Gastroesophageal sphincter (tissue), 4 donors: ENCODE results near the gene SLC9A3. TPM values are rescaled to one million over a fixed set of nuclear protein-coding genes. Genes with fewer than 3 reads are reported as not detected.

Source experiments
- ATAC-seq: fragments of 150-250 bp; one replicate; pipeline ENCODE4 v1.9.1; 2016; ENCODE audit warnings: mild to moderate bottlenecking, moderate library complexity
- H3K27ac ChIP-seq, 4 donors: fragments of 200-600 bp; sonication (generic) in 3 of 4; 1 replicate in 3 of 4; 2 replicates in 1 of 4; pipeline ENCODE4 v1.5.1; 2016 to 2019
- H3K27me3 ChIP-seq: fragments of 200-600 bp; sonication (generic); one replicate; pipeline ENCODE4 v1.5.1; 2019
- H3K36me3 ChIP-seq, 2 donors: fragments of 200-600 bp; sonication (generic); one replicate each; pipeline ENCODE4 v1.5.1; 2019; ENCODE audit warnings: control low read depth in 1 of 2
- H3K4me1 ChIP-seq, 3 donors: fragments of 200-600 bp; sonication (generic); 1 replicate in 2 of 3; 2 replicates in 1 of 3; pipeline ENCODE4 v1.5.1; 2016 to 2019; ENCODE audit warnings: control low read depth in 2 of 3
- H3K4me3 ChIP-seq, 2 donors: fragments of 200-600 bp; sonication (generic); one replicate each; pipeline ENCODE4 v1.5.1; 2019; ENCODE audit warnings: mild to moderate bottlenecking in 1 of 2, moderate library complexity in 1 of 2
- H3K9me3 ChIP-seq, 3 donors: fragments of 200-600 bp; sonication (generic); one replicate each; pipeline ENCODE4 v1.5.1; 2017 to 2019; ENCODE audit warnings: control low read depth in 2 of 3
- EP300 ChIP-seq: sonication (generic); formaldehyde crosslinking; IDR thresholded peaks from one replicate; pipeline ENCODE4 v1.6.1; 2017; ENCODE audit warnings: antibody characterized with exemption, mild to moderate bottlenecking
- POLR2A ChIP-seq, 2 donors: fragments of 450-650 bp; IDR thresholded peaks; one replicate each; pipeline ENCODE4 v1.6.1; 2017; ENCODE audit warnings: antibody characterized with exemption in 2 of 2, mild to moderate bottlenecking in 2 of 2, moderate library complexity in 1 of 2
- POLR2AphosphoS5 ChIP-seq: sonication (generic); formaldehyde crosslinking; IDR thresholded peaks from one replicate; pipeline ENCODE4 v1.6.1; 2017; ENCODE audit warnings: antibody characterized with exemption
- WGBS, 2 donors: methylation state at CpG; one replicate each; pipeline ENCODE4 v1.1.5; 2018; ENCODE audit warnings: low coverage in 1 of 2; 5-methylcytosine and 5-hydroxymethylcytosine counted together
- total RNA-seq, 4 donors: library from RNA; depleted of rRNA; stranded (reverse); fragments of >200 nt; gene quantifications; one replicate each; pipeline ENCODE4 v1.1.0, GENCODE V29; 2016
- TF ChIP-seq, protein P1 (sequence below), 4 experiments: fragments of 200-600 bp in 2 of 4; fragments of 450-650 bp in 2 of 4; sonication (generic) in 1 of 4; IDR thresholded peaks; one replicate each; pipeline ENCODE4 v1.5.1; 2017 to 2019; ENCODE audit warnings: antibody characterized with exemption in 4 of 4, mild to moderate bottlenecking in 2 of 4, moderate library complexity in 2 of 4

Gene SLC9A3
- total RNA-seq, 4 donors from 2014 or later: 2.6 to 3.9 (median 2.8) TPM

DNA sequence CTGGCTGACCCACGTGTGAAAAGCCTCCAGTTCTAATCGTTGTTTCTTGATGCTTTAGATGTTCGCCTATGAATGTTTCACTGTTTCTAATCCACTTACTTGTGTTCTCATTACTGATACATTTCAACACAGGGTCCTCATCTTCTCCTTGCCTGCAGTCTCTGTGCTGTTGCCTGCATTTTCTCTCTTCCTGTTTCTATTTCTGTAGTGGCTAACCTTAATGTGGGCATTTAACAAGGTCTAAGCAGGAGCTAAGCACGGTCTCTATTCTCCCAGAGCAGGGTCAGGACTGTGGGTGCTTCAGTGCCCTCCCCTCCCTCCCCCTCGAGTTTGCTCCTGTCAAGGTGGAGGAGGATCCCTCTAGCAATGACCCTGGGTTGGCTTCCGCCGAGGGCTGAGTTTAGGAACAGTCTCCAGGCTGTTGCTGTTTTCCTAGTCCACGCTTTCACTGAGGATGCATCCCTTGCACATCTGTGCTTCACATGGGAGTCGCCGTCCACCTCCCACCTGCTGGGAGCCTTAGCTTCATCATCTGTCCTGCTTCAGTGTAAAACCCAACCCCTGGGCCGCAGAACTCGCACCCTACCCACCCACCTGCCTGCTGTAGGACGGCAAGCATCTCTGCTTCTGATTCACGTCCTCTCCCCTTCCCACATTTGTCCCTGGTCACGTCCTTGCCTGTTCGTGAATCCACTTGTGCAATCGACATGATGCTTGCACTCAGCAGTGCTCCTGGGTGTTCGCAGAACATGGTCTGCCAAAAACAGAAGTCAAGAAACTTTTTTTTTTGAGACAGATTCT is 83.6 kb downstream of the SLC9A3 start:
- 66 to 77% methylated on average over 6 to 12 of the region's 18 CpGs for WGBS, 2 donors
- ATAC-seq: no peak
- H3K27me3 ChIP-seq: peaks cover 25% of the 10 kb centered on the region

DNA sequence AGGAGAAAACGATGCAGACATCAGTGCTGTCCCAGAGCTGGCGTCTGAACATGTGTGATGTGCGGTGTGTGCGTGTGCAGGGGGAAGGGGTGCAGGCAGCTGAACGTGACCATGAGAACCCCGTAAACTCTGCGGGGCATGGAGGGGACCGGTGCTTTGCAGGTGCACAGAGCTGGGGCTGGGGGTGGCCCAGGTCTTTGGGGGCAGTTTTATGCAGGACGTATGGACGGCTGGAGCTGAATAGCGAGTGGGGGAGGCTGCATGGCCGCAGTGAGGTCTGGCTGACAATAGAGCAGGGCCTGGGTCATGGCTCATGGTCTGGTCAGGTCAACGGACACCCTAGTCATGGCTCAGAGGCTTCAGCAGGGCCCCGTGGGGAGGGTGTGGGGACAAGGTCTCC is 84.6 kb downstream of the SLC9A3 start:
- Histone ChIP-seq H3K36me3 (no peaks in the 10 kb centered on the region), H3K4me3 (no peak overlapping the region), H3K27me3 (peaks cover 33% of the 10 kb centered on the region), H3K27ac (no peak overlapping the region), H3K4me1 (peaks cover 0 to 24% (median 15%) of the 10 kb centered on the region in 3 donors), H3K9me3 (no peaks in the 10 kb centered on the region)
- TF ChIP-seq EP300 (no peak), POLR2A (IDR thresholded peaks at IDR 0.05) (no peak), POLR2AphosphoS5 (no peak)
- TF ChIP-seq, protein P1, sequence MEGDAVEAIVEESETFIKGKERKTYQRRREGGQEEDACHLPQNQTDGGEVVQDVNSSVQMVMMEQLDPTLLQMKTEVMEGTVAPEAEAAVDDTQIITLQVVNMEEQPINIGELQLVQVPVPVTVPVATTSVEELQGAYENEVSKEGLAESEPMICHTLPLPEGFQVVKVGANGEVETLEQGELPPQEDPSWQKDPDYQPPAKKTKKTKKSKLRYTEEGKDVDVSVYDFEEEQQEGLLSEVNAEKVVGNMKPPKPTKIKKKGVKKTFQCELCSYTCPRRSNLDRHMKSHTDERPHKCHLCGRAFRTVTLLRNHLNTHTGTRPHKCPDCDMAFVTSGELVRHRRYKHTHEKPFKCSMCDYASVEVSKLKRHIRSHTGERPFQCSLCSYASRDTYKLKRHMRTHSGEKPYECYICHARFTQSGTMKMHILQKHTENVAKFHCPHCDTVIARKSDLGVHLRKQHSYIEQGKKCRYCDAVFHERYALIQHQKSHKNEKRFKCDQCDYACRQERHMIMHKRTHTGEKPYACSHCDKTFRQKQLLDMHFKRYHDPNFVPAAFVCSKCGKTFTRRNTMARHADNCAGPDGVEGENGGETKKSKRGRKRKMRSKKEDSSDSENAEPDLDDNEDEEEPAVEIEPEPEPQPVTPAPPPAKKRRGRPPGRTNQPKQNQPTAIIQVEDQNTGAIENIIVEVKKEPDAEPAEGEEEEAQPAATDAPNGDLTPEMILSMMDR (IDR thresholded peaks at IDR 0.05): no peak
- 68 to 80% methylated on average over 2 to 11 of the region's 14 CpGs for WGBS, 2 donors
- ATAC-seq: no peak

More for the DNA sequence above, 83.6 kb downstream of the SLC9A3 start:
- Histone ChIP-seq H3K4me1 (peaks cover 0 to 31% (median 15%) of the 10 kb centered on the region in 3 donors), H3K4me3 (no peak overlapping the region), H3K36me3 (peaks cover 0 to 2% of the 10 kb centered on the region in 2 donors), H3K9me3 (no peaks in the 10 kb centered on the region), H3K27ac (no peak overlapping the region)
- TF ChIP-seq EP300 (no peak), POLR2A (IDR thresholded peaks at IDR 0.05) (no peak), POLR2AphosphoS5 (no peak)
- TF ChIP-seq, protein P1 (IDR thresholded peaks at IDR 0.05): no peak

DNA sequence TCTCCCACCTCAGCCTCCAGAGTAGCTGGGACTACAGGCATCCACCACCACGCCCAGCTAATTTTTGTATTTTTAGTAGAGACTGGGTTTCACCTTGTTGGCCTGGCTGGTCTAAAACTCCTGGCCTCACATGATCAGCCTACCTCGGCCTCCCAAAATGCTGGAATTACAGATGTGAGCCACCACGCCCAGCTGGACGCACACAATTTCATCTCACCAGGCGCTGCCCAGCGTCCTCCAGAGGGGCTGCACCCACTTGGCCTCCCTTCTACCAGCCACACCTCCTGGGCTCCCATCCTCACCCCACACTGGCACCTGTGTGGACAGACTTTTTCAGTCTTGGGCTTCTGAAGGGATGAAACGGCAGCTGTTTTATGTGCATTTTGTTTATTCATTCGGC is 85.1 kb downstream of the SLC9A3 start:
- Histone ChIP-seq H3K4me1 (peaks cover 0 to 19% (median 13%) of the 10 kb centered on the region in 3 donors), H3K27ac (no peak overlapping the region), H3K9me3 (no peaks in the 10 kb centered on the region), H3K4me3 (no peak overlapping the region), H3K27me3 (peaks cover 38% of the 10 kb centered on the region), H3K36me3 (no peaks in the 10 kb centered on the region)
- no peak for ATAC-seq
- 88% methylated on average over 4 of the region's 8 CpGs; no CpG with 5 or more reads in 1 of the 2 donors for WGBS, 2 donors
- TF ChIP-seq EP300: no peak
- TF ChIP-seq POLR2AphosphoS5: no peak
- TF ChIP-seq POLR2A (IDR thresholded peaks at IDR 0.05): no peak
- TF ChIP-seq, protein P1 (IDR thresholded peaks at IDR 0.05): no peak

DNA sequence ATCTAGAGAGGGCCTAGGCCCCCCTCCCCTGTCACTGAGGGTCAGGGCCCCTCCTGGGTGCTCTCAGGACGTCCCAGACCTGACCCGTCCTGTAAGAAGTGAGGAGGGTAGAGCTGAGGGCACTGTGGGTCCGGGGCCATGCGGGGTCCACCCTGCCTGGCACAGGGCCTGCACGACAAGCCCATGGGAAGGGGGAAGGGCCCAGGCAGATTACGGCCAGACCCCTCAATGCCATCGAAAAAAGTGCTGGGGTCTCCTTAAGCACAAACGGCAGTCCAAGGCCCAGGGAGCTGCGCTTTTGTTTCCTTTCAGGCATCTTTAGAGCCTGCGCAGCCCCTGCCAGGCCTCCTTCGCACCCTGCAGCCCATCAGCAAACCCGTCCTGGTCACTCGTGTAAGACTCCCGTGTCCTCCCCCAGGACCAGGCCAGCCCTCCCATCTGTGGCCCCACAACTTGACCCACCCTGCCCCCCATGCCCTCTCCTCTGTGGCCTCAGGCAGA is 85.7 kb downstream of the SLC9A3 start:
- H3K36me3 ChIP-seq: no peaks in the 10 kb centered on the region
- H3K27ac ChIP-seq: no peak overlapping the region
- 83% methylated on average over 1 of the region's 14 CpGs; no CpG with 5 or more reads in 1 of the 2 donors for WGBS, 2 donors
- no peak overlapping the region for H3K4me3 ChIP-seq
- H3K9me3 ChIP-seq: no peaks in the 10 kb centered on the region
- H3K4me1 ChIP-seq: peaks cover 0 to 13% (median 8%) of the 10 kb centered on the region in 3 donors
- no peak for ATAC-seq
- peaks cover 44% of the 10 kb centered on the region for H3K27me3 ChIP-seq
- TF ChIP-seq POLR2A (IDR thresholded peaks at IDR 0.05) (no peak), POLR2AphosphoS5 (no peak), EP300 (no peak)
- TF ChIP-seq, protein P1 (IDR thresholded peaks at IDR 0.05): no peak
